ENCODE data around the gene E2F8. TPM values are rescaled to one million over a fixed set of nuclear protein-coding genes. Genes with fewer than 3 reads are reported as not detected.
"Not testable (repeated sequence)": the region's sequence is repeated elsewhere in the genome, so short reads cannot be mapped to it uniquely, and the experiment has no call there.

The E2F8 gene
- total RNA-seq, 4 donors from 2014 or later, result 0.07 TPM; not detected in 3

GRCh38 chr11:19275496-19275895 lies 34.8 kb upstream of the E2F8 start:
- peaks cover 6% of the 10 kb centered on the region for H3K27me3 ChIP-seq
- no peaks in the 10 kb centered on the region for H3K4me1 ChIP-seq
- no peak overlapping the region for H3K4me3 ChIP-seq
- no peak overlapping the region for H3K27ac ChIP-seq
- H3K9me3 ChIP-seq, result no peaks in the 10 kb centered on the region
- 74 to 77% methylated on average over 2 to 4 of the region's 4 CpGs for WGBS, 2 donors (ENCODE audit: low coverage in 1 of 2)
- H3K36me3 ChIP-seq, result no peaks in the 10 kb centered on the region
- ATAC-seq, result no peak
- TF ChIP-seq POLR2AphosphoS5 (IDR thresholded peaks at IDR 0.05) (no peak), EP300 (IDR thresholded peaks at IDR 0.05) (no peak), POLR2A (IDR thresholded peaks at IDR 0.05) (no peak), CTCF (IDR thresholded peaks at IDR 0.05) (no peak)

- not testable (repeated sequence) for H3K4me1 ChIP-seq, H3K36me3 ChIP-seq, H3K4me3 ChIP-seq, H3K9me3 ChIP-seq, H3K27ac ChIP-seq, ATAC-seq
- WGBS, 2 donors (ENCODE audit: low coverage in 1 of 2), result 81 to 83% methylated on average over 4 to 5 of the region's 5 CpGs
- peaks cover 27% of the 10 kb centered on the region for H3K27me3 ChIP-seq
Observed at GRCh38 chr11:19273219-19273618, 32.5 kb upstream of the E2F8 start.

- ATAC-seq, result no peak
Observed at GRCh38 chr11:19268909-19269308, 28.2 kb upstream of the E2F8 start.

GRCh38 chr11:19267567-19267966 lies 26.8 kb upstream of the E2F8 start:
- H3K27me3 ChIP-seq, result peaks cover 32% of the 10 kb centered on the region
- H3K27ac ChIP-seq, result no peak overlapping the region
- no peaks in the 10 kb centered on the region for H3K9me3 ChIP-seq
- no peak for TF ChIP-seq EP300 (IDR thresholded peaks at IDR 0.05)
- no peak for TF ChIP-seq POLR2A (IDR thresholded peaks at IDR 0.05)
- no peak for TF ChIP-seq POLR2AphosphoS5 (IDR thresholded peaks at IDR 0.05)
- TF ChIP-seq CTCF (IDR thresholded peaks at IDR 0.05), result no peak
- no peaks in the 10 kb centered on the region for H3K4me1 ChIP-seq
- no peak overlapping the region for H3K4me3 ChIP-seq
- H3K36me3 ChIP-seq, result no peaks in the 10 kb centered on the region
- no peak for ATAC-seq
- WGBS, 2 donors (ENCODE audit: low coverage in 1 of 2), result 79 to 100% methylated on average over 1 to 3 of the region's 5 CpGs

More at GRCh38 chr11:19268909-19269308, 28.2 kb upstream of the E2F8 start:
- TF ChIP-seq POLR2AphosphoS5 (IDR thresholded peaks at IDR 0.05) (no peak), CTCF (IDR thresholded peaks at IDR 0.05) (no peak)
- WGBS, 2 donors (ENCODE audit: low coverage in 1 of 2), result 70 to 100% methylated on average over 1 of the region's 1 CpG
- Histone ChIP-seq H3K27me3 (peaks cover 32% of the 10 kb centered on the region), H3K4me3 (no peak overlapping the region), H3K27ac (no peak overlapping the region), H3K4me1 (no peaks in the 10 kb centered on the region), H3K36me3 (no peaks in the 10 kb centered on the region), H3K9me3 (no peaks in the 10 kb centered on the region)

GRCh38 chr11:19263333-19263732 lies 22.6 kb upstream of the E2F8 start:
- H3K4me1 ChIP-seq, result no peaks in the 10 kb centered on the region
- no peak for TF ChIP-seq EP300 (IDR thresholded peaks at IDR 0.05)
- TF ChIP-seq CTCF (IDR thresholded peaks at IDR 0.05), result no peak
- no peak for TF ChIP-seq POLR2AphosphoS5 (IDR thresholded peaks at IDR 0.05)
- TF ChIP-seq POLR2A (IDR thresholded peaks at IDR 0.05), result no peak
- no peak overlapping the region for H3K4me3 ChIP-seq
- no peak overlapping the region for H3K27ac ChIP-seq
- WGBS, 2 donors (ENCODE audit: low coverage in 1 of 2), result 47 to 72% methylated on average over 3 of the region's 3 CpGs
- H3K27me3 ChIP-seq, result peaks cover 13% of the 10 kb centered on the region
- H3K9me3 ChIP-seq, result no peaks in the 10 kb centered on the region
- ATAC-seq, result no peak
- H3K36me3 ChIP-seq, result no peaks in the 10 kb centered on the region
